ENCODE results near the gene BBC3. TPM values are rescaled to one million over a fixed set of nuclear protein-coding genes. Genes with fewer than 3 reads are reported as not detected.
A peak's percentile ranks its signal among the peaks of the same experiment; 100 is the strongest.
"Not testable (repeated sequence)": the region's sequence is repeated elsewhere in the genome, so short reads cannot be mapped to it uniquely, and the experiment has no call there.

BBC3 gene, protein sequence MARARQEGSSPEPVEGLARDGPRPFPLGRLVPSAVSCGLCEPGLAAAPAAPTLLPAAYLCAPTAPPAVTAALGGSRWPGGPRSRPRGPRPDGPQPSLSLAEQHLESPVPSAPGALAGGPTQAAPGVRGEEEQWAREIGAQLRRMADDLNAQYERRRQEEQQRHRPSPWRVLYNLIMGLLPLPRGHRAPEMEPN
- 10 to 100 TPM; 21.9 to 84.2 TPM for total RNA-seq

DNA sequence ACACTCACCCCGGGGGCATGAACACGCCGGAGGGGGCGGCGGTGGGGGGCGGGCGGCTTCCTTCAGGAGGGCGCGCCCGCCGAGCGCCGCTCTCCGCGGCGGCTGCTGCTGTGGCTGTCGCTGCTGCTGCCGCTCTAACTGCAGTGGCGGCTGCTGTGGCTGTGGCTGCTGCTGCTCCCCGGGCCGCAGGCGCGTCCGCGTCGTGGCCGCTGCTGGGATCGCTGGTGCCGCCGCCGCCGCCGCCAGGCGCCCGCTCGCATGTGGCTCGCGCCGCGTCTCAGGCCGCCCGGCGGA, at the start of gene BBC3:
TSS of gene BBC3 (minus strand) at position 279 of the 294 bp plus-strand sequence. CDS start 2,768 bp downstream, outside the sequence.
- DNase-seq (ENCODE audit: low spot score in 2 of 2) (no peak), ATAC-seq (no peak)
- Mint-ChIP-seq H3K9me3 (no peaks in the 10 kb centered on the region), H3K36me3 (peaks cover 0 to 16% of the 10 kb centered on the region in 2 donors), H3K27ac (peak within 1 kb of the TSS; percentile 26 to 99)

DNA sequence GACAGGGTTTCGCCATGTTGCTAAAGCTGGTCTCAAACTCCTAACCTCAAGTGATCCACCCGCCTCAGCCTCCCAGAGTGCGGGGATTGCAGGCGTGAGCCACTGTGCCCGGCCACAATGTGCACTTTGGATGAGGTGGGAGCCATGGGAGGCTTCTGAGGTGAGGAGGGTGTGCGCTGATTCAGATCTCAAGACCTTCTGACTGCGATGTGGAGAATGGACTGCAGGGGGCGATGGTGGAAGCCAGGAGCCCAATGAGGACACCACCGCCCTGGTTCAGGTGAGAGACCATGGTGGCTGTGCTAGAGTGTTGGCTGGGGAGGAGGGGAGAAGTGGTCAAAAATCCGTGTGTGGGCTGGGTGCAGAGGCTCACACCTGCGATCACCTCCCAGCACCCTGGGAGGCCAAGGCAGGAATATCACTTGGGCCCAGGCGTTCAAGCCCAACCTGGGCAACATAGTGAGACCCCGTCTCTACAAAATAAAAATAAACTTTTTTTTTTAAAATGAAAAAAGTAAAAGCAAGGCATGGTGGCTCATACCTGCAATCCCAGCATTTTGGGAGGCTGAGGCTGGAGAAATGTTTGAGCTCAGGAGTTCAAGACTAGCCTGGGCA, 49.3 kb upstream of the BBC3 start:
- DNase-seq (ENCODE audit: low spot score in 2 of 2) (peak in 1 of 2 donors; percentile 80), ATAC-seq (peak; percentile 53 to 66)
- H3K36me3 Mint-ChIP-seq = peaks cover 0 to 12% of the 10 kb centered on the region in 2 donors
- H3K9me3 Mint-ChIP-seq = no peaks in the 10 kb centered on the region
- peak overlapping the region; percentile 25 to 60 for H3K27ac Mint-ChIP-seq

DNA sequence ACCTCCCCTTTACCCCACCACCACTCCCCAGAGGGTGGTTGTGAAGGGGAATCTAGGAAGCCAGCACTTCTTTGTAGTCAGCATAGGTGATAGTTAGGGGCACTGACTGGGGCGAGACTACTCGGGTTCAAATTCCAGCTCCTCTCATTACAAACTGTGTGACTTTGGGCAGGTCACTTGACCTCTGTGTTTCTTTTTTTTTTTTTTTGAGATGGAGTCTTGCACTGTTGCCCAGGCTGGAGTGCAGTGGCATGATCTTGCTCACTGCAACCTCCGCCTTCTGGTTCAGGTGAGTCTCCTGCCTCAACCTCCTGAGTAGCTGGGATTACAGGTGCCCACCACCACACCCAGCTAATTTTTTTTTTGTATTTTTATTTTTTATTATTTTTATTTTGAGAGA, 45.5 kb upstream of the BBC3 start:
- DNase-seq (ENCODE audit: low spot score in 2 of 2); H3K27ac Mint-ChIP-seq; ATAC-seq; H3K9me3 Mint-ChIP-seq: not testable (repeated sequence)
- peaks cover 0 to 13% of the 10 kb centered on the region in 2 donors for H3K36me3 Mint-ChIP-seq

DNA sequence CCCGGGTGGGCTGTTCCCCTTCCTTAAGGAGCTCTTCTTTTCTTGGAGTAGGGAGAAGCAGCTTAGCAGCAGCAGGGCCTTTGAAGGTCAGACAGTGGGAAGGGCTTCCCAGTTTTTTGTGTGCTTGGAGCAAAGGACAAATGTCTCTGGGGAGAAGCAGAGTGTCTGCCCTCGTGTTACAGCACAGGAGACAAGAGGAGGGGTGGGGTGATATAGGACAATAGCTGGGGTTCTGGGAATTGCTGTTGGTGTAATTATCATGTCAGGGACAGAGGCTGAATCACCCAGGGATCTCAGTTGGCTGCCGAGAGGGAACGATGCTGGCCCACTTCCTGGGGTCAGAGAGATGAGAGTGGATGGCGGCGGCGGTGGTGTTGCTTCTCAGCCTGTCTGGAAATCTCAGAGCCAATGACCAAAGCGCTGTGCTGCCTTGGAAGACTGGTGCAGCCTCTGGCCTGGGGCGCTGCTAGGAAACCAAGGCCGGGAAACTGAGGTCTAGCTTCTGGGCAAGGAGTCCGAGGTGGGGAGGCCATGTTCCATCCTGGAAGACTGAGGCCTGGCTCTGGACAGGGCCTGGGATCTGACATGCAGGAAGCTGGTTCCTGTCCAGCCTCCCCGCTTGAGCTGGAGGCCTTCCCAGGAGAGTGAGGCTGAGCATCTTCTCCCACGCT, 44.9 kb upstream of the BBC3 start:
- H3K36me3 Mint-ChIP-seq = peaks cover 0 to 13% of the 10 kb centered on the region in 2 donors
- peak overlapping the region in 1 of 2 donors; percentile 88 for H3K27ac Mint-ChIP-seq
- H3K9me3 Mint-ChIP-seq = no peaks in the 10 kb centered on the region
- no peak for DNase-seq (ENCODE audit: low spot score in 2 of 2)
- no peak for ATAC-seq

DNA sequence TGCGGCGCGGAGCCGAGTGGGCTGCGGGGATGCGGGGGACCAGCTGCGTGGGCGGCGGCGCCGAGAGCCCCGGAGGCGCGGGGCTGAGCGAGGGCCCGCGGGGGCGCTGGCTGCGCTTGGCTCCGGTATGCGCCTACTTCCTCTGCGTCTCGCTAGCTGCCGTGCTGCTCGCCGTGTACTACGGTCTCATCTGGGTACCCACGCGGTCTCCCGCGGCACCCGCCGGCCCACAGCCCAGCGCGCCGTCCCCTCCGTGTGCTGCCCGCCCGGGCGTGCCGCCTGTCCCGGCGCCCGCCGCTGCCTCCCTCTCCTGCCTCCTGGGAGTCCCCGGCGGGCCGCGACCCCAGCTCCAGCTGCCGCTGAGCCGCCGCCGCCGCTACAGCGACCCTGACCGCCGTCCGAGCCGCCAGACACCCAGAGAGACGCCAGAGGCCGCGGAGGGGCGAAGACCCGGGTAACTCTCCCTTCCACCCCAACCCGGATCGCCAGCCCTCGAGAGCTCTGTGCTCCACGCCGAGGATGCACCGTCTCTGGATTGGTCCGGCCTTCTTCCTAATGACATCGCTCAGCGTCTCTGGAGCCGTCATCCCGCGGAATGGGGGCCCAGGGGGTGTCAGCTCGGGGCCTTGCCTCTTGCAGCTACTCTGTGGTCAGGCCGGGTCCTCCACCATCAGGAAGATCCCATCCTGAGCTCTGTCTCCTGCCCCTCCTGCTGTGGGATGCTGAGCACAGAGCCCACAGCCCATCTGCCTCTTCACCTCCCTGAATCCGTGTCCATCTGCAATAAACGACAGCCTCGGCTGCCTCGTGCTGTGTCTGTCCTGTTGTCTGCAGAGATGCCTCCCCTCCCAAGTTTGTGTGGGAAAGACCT, 44.1 kb upstream of the BBC3 start:
- peak; percentile 39 to 67 for DNase-seq (ENCODE audit: low spot score in 2 of 2)

DNA sequence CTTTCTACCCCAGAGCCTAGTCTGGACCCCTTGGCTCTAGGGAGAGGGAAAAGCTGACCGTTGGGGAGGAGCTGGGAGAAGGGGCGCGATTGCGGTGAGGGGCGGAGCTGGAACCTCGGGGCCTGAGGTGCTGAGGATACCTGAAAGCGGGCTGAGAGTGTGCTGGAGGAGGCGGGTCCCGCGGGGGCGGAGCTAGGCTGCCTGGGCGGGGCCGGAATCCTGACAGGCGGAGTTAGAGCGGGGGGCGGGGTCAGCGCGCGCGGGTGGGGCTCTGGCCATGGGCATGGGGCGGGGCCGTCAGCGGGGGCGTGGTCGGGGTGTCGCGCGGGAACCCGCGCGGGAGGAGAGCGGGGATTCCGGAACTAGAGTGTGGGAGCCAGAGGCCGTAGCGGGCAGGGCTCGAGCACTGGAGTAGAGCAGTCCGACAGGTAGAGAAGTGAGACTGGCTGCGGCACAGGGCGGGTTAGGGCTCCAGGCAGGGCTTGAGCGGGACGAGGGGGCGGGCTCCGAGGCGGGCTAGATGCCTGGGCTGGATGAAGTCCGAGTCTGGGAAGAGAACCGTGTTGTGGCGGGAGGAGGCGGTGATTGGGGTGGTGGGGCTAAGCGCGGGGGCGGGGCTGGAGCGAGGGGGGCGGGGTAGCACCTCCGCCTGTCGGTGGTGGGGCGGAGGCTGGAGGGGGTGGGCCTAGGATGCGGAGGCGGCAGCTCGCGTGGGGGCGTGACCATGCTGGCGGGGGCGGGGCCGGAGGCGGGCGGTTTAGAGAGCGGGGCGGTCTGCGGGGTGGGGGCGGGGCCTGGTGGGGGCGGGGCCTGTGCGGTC, 43.3 kb upstream of the BBC3 start, which contains the start of gene INAFM1:
TSS of gene INAFM1 (plus strand) at position 815 of the 820 bp plus-strand sequence. CDS start 35 bp downstream, outside the sequence.
- H3K27ac Mint-ChIP-seq = peak within 1 kb of the TSS; percentile 98 to 99
- peaks cover 0 to 8% of the 10 kb centered on the region in 2 donors for H3K36me3 Mint-ChIP-seq
- H3K9me3 Mint-ChIP-seq = no peaks in the 10 kb centered on the region
- peak; percentile 79 to 80 for ATAC-seq
- DNase-seq (ENCODE audit: low spot score in 2 of 2) = peak; percentile 97 to 100

More for the DNA sequence above, 44.1 kb upstream of the BBC3 start:
- peak overlapping the region in 1 of 2 donors; percentile 88 for H3K27ac Mint-ChIP-seq
- peaks cover 0 to 10% of the 10 kb centered on the region in 2 donors for H3K36me3 Mint-ChIP-seq
- peak; percentile 7 to 18 for ATAC-seq
- no peaks in the 10 kb centered on the region for H3K9me3 Mint-ChIP-seq

DNA sequence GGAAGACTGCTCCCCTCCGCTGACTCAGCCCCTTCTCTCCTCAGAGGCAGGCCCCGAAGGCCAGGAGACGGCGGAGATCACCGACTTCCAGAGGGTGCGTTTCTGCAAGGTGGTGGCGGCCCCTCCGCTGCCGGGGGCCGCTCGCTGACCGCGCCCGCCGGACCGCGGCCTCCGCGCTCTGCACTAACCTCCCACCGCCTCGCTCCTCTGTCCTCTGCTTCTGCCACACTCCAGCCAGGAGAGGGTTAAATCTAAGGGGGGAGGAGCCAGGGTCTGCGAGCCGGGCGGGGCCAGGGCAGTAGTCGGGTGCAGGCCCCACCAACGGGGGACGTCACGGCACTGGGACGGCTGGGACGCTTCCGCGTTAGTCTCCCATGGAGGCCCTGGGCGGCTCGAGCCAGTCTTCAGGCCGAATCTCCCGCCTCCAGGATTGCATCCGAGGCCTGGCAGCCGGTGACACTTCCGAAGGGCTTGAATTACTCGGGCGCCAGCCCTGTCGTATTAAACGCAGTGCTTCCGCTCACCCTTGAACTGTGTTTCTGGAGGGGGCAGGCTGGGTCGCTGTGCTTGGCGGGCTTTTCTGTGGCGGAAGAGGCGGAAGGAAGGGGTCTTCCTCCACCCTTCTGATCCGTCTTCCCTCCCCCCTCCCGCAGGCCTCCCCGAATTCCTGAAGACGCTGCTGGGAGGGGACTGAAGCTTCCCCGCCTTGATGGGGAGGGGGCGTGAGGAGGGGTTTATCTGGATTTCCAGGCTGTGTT, 42.5 kb upstream of the BBC3 start:
- DNase-seq (ENCODE audit: low spot score in 2 of 2) (peak; percentile 87 to 90), ATAC-seq (peak; percentile 78 to 79)
- no peaks in the 10 kb centered on the region for H3K9me3 Mint-ChIP-seq
- peaks cover 0 to 8% of the 10 kb centered on the region in 2 donors for H3K36me3 Mint-ChIP-seq
- peak overlapping the region; percentile 98 to 99 for H3K27ac Mint-ChIP-seq

DNA sequence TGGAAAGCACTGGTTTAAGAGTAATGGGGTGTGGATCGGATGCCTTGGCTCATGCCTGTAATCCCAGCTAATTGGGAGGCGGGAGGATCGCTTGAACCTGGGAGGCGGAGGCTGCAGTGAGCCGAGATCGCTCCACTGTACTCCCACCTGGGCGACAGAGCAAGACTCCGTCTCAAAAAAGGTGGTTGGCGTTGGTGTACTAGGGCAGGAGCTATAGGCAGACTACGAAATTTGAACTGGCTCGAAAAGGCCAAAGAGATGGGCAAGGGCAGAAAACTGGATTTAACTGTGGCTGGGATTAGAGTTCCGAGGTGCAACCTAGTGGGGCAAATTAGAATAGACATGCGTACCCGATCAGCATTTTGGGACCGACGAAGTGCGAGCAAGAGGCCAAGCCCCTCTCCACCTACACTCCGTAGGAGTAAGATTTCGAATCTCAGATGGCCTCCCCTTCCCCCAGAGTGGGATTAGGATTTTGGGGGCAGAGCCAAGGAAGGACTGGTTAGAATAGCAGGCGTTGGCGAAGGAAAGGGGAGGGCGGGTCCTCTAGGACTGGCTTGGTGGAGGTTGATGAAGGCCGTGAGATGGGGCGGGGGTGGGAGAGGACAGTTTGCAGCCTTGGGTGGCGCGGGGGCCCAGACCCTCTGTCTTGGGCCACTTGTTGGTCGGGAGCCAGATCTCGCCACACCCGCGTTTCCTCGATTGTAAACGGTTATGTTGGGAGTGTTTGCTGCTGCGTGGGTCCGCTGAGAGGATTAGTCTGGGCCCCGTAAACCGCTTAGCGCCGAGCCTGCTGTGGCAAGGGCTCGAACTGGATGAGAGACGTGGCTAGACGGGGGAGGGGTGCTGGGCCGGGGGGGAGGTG, 41.7 kb upstream of the BBC3 start:
- ATAC-seq (no peak), DNase-seq (ENCODE audit: low spot score in 2 of 2) (no peak)
- Mint-ChIP-seq H3K36me3 (peaks cover 0 to 8% of the 10 kb centered on the region in 2 donors), H3K27ac (peak overlapping the region; percentile 40 to 98), H3K9me3 (no peaks in the 10 kb centered on the region)

DNA sequence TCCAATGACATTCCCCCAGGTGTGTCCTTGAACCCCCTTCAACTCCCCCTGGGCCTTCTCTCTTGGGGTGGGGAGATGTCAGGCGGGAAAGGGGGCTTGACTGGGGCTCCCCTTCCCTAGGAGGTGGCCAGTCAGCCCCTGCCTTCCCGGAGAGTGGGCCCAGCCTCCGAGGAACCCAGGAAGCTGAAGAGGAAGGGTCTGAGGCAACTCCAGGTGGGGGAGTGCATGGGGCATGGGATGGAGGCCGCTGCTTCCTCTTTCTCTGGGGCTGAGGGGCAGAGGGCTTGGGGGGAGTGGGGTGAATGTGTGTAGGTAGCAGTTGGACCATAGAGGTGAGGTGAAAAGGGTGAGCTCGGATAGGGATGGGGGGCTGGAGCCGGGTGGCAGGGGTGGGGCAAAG, 41.0 kb upstream of the BBC3 start:
- Mint-ChIP-seq H3K9me3 (no peaks in the 10 kb centered on the region), H3K36me3 (peaks cover 0 to 8% of the 10 kb centered on the region in 2 donors), H3K27ac (peak overlapping the region; percentile 50 to 98)
- DNase-seq (ENCODE audit: low spot score in 2 of 2) (no peak), ATAC-seq (no peak)

DNA sequence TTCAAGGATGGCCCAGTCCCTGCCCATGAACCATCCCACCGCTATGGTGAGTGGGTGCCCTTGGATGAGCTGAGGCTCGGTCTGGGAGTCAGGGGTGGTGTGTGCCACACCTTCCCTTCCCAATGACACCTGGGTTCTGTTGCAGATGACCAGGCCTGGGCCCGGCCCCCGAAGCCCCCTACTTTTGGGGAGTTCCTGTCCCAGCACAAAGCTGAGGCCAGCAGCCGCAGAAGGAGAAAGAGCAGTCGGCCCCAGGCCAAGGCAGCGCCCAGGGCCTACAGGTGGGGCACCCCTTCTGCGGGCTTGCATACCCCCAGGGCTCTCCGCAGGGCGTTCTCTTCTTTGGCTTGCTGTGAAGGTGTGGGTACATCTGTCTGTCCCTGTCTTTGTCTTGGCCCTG, 39.4 kb upstream of the BBC3 start:
- no peak overlapping the region for H3K27ac Mint-ChIP-seq
- H3K36me3 Mint-ChIP-seq = peaks cover 0 to 5% of the 10 kb centered on the region in 2 donors

DNA sequence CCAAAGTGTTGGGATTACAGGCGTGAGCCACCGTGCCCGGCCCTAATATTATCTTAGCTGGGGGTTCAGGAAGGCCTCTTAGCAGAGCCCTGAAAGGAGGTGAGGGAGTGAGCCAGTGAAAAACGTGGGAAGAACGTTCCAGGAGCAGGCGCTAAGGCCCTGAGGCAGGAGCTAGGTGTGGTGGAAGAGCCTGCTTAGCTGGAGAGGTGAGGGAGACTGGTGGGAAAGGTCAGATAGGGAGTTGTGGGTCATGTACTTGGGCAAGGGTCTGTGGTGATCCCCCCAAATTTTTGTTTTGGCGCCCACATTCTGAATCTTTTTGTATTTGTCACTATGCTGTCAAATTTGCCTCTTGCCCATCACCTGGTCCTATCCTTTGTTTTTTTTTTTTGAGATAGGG, 38.6 kb upstream of the BBC3 start:
- Mint-ChIP-seq H3K9me3 (no peaks in the 10 kb centered on the region), H3K27ac (peak overlapping the region in 1 of 2 donors; percentile 94), H3K36me3 (peaks cover 0 to 5% of the 10 kb centered on the region in 2 donors)
- DNase-seq (ENCODE audit: low spot score in 2 of 2) = no peak
- ATAC-seq = no peak

More for the DNA sequence above, 39.4 kb upstream of the BBC3 start:
- no peak for ATAC-seq
- DNase-seq (ENCODE audit: low spot score in 2 of 2) = no peak
- no peaks in the 10 kb centered on the region for H3K9me3 Mint-ChIP-seq

DNA sequence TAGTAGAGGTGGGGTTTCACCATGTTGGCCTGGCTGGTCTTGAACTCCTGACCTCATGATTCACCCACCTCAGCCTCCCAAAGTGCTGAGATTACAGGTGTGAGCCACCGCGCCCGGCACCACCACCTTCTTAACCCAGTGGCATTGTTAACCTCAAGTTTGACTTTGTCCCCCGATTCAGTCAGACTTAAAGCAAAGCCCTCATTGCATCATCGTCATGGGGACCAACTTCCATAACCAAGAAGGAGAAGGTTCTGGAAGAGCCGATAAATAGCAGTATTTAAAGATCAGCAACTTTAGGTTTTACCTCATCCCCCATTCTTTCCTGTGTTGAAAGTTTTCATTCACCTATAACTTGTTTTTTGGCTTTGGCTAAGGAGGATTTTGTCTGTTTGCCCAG, 37.0 kb upstream of the BBC3 start:
- ATAC-seq = no peak
- Mint-ChIP-seq H3K9me3 (no peaks in the 10 kb centered on the region), H3K27ac (peak overlapping the region in 1 of 2 donors; percentile 22), H3K36me3 (peaks cover 0 to 9% of the 10 kb centered on the region in 2 donors)
- DNase-seq (ENCODE audit: low spot score in 2 of 2) = no peak

DNA sequence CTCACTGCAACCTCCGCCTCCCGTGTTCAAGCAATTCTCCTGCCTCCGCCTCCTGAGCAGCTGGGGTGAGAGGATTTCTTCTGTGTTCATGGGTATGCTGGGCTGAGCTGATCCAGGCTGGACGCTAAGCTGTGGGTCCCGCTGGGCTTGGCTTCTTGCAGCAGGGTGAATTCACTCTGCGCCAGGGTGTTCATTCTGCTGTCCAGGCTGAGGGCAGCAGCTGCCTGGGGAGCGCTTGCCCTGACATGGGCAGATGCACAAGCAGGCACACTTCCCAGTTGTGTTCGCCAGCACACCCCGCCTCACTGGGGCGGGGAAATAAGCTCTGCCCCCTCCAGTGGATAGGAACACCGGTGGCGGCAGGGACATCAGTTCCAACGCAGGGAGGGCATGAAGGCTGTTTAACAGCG, 36.4 kb upstream of the BBC3 start:
- ATAC-seq = no peak
- Mint-ChIP-seq H3K36me3 (peaks cover 0 to 9% of the 10 kb centered on the region in 2 donors), H3K9me3 (no peaks in the 10 kb centered on the region), H3K27ac (no peak overlapping the region)
- no peak for DNase-seq (ENCODE audit: low spot score in 2 of 2)

DNA sequence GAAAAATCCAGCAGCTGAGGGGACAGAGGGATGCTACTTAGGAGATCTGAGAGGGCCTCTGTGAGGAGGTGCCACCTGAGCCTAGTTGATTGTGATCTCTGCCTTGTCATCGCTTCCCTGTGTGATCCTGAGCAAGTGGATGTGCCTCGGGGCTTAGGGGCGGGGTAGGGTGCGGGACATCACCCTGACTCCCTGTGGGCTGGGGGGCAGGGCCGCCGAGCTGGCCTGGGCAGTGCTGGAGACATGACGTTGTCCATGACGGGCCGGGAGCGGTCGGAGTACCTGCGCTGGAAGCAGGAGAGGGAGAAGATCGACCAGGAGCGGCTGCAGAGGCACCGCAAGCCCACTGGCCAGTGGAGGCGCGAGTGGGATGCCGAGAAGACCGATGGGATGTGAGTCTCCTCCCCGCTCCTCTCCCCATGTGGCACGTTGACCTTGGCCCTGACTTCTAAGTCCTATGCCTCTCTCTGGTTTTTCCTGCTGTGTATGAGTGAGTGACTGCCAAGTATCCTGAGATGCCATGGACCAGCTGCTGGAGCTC, 35.5 kb upstream of the BBC3 start:
- H3K27ac Mint-ChIP-seq = peak overlapping the region in 1 of 2 donors; percentile 36
- ATAC-seq (no peak), DNase-seq (ENCODE audit: low spot score in 2 of 2) (no peak)
- H3K36me3 Mint-ChIP-seq = peaks cover 0 to 9% of the 10 kb centered on the region in 2 donors
- H3K9me3 Mint-ChIP-seq = no peaks in the 10 kb centered on the region

Measured in activated naive CD4-positive, alpha-beta T cell treated with anti-CD3 and anti-CD28 coated beads, Interleukin-2, amount 50 U/mL, for 72 hours (primary cell).